GM10248 (cell line): Measurements from ENCODE around the gene RAD23B.

Experiments
- CTCF ChIA-PET: fragments of 300-600 bp; sonication (Branson Sonifier 250); formaldehyde crosslinking; extraction: SDS; loops from one replicate; lab custom pipeline; 2021; ENCODE audit warnings: antibody characterized with exemption; lab: Yijun Ruan, JAX
- POLR2A ChIA-PET: fragments of 350-650 bp; sonication (Branson Sonifier 250); formaldehyde crosslinking; extraction: SDS; loops from one replicate; lab custom pipeline; 2020; ENCODE audit warnings: antibody characterized with exemption; lab: Yijun Ruan, JAX
- DNase-seq: peaks from one replicate; pipeline ENCODE4 v3.0.0; 2012; ENCODE audit errors: extremely low spot score
- TF ChIP-seq, protein P1 (sequence below): IDR thresholded peaks from 2 replicates; pipeline ENCODE4 v1.5.1; 2012; ENCODE audit warnings: mild to moderate bottlenecking, low read depth; ENCODE audit errors: extremely low read depth, missing control alignments, control extremely low read depth

Gene RAD23B

DNA sequence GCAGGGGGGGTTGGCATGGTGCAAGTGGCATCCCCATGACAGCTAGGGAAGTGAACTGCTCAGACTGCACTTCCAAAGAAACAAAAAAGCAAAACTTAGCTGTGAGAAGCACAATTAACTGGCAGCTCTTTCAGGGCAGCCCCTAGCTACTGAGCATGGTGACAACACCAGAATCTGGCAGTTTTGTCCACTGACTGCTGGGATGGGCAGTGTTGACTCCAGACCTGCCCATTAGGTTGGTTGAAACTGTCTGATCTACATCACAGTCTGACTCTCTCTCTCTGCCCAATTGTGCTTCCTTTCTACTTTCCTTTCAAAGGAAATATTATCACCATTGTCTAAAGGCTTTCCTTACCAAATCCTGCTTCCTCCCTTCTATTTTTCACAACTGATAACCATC is 12.5 kb upstream of the RAD23B start:
- ChIA-PET CTCF (interaction anchor here (0.9 to 2.6 kb wide), 5 partner anchors 8 to 1429 kb away, joined by 3 to 18 read pairs (median 7); no protein-coding TSS in a partner anchor), POLR2A (no interaction called here)
- TF ChIP-seq, protein P1, sequence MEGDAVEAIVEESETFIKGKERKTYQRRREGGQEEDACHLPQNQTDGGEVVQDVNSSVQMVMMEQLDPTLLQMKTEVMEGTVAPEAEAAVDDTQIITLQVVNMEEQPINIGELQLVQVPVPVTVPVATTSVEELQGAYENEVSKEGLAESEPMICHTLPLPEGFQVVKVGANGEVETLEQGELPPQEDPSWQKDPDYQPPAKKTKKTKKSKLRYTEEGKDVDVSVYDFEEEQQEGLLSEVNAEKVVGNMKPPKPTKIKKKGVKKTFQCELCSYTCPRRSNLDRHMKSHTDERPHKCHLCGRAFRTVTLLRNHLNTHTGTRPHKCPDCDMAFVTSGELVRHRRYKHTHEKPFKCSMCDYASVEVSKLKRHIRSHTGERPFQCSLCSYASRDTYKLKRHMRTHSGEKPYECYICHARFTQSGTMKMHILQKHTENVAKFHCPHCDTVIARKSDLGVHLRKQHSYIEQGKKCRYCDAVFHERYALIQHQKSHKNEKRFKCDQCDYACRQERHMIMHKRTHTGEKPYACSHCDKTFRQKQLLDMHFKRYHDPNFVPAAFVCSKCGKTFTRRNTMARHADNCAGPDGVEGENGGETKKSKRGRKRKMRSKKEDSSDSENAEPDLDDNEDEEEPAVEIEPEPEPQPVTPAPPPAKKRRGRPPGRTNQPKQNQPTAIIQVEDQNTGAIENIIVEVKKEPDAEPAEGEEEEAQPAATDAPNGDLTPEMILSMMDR: no peak
- DNase-seq: no peak

DNA sequence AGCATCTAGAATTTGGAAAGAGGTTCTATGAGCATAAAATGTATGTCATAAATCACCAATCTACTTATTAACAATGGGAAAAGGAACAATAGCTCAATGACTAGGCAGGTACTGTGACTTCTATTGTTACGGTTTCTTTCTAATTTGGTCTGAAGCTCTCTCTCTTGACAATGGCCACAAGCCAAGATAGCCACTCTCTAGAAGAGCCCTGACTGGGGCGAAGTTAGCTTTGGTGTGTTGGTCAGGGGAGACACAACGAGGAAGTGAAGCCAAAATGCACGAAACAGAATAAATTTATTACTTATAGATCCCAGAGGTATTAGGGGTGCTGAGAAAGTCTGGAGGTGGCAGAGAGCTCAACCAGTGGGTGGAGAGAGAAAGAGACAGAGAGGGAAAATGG is 9.4 kb upstream of the RAD23B start:
- POLR2A ChIA-PET: no interaction called here
- no peak for DNase-seq
- TF ChIP-seq, protein P1: no peak
- CTCF ChIA-PET: interaction anchor here (0.8 to 1.7 kb wide), 7 partner anchors 9 to 68 kb away, joined by 3 to 9 read pairs (median 4); partner anchors contain the start of gene RAD23B

DNA sequence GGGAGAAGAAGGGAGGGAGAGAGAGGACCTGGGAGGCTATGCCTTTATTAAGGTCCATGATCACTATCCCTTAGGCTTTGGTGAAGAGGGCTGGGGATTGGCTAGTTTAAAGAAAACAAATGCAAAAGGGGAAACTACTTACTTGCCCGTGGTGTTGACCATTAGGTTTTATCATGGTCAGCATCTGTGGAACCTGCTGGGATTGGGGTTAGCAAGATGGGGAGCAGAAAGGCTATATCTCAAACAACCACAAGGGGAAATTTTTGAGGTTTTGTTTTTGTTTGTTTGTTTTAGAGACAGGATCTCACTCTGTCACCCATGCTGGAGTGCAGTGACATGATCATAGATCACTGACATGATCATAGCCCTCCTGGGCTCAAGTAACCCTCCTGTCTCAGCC is 9.0 kb upstream of the RAD23B start:
- ChIA-PET POLR2A (no interaction called here), CTCF (interaction anchor here (0.8 to 1.7 kb wide), 7 partner anchors 9 to 67 kb away, joined by 3 to 9 read pairs (median 4); partner anchors contain the start of gene RAD23B)
- no peak for DNase-seq
- TF ChIP-seq, protein P1: no peak

DNA sequence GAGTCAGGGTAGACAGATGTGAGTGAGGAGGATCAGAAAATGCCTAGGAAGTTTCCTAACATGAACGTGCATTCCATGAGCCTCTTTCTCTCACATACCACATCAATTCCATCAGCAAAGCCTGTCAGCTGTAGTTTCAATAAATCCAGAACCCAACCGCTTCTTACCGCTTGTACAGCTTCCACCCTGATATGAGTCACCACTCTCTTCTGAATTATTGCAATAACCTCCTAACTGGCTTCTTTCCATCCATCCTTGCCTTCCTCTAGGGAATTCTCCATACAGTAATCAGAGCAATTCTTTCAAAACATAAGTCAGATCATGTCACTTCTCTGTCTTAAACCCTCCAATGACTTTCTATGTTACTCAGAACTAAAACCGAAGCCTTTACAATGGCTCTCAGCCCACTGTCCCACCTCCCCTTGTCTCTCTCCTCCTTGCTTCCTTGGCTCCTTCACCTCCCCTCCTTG is 8.1 kb upstream of the RAD23B start:
- CTCF ChIA-PET: no interaction called here
- POLR2A ChIA-PET: no interaction called here
- DNase-seq: no peak
- TF ChIP-seq, protein P1: no peak

DNA sequence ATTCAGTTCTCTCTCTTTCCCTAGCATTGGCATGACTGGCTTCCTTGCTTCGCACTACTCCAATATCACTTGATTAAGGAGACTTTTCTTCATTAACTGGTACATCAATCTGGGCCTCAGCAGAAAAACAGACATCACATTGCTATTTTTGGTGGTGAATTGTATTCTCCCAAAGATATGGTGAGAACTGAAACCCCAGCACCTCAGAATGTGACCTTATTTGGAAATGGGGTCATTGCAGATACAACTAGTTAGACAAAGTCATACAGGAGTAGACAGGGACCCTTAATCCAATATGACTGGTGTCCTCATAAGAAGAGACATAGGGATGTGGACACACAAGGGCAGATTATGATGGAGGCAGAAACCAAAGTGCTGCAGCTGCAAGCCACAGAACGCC is 7.5 kb upstream of the RAD23B start:
- TF ChIP-seq, protein P1: no peak
- POLR2A ChIA-PET: no interaction called here
- CTCF ChIA-PET: no interaction called here
- no peak for DNase-seq

DNA sequence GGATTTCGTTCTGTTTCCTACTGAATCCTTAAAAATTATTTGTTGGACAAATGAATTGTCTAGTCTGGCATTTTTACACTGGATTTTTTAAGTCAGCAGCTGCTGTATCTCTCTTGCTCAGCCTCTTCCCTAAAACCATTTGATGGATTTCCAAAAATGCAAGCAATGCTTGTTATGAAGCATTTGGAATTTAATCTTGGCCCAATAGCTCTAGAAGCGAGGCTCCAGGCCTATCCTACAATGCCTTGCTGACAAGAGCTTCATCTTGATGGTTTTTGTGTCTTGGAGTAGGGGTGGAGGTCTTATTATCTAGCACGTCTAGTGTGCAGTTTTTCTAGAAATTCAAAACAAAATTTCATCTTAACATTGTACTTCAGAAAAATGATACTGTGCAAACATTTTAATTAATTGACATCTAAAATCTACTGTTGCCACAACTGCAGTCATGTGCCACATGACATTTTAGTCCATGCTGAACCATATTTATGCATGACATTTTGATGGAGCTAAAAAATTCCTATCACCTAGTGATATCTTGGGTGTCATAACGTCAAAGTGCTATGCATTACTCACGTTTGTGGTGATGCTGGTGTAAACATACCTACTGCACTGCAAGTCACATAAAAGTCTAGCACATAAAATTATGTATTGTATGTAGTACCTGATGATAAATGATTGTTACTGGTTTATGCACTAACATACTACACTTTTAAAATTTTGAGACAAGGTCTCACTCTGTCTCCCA is 5.9 kb upstream of the RAD23B start:
- TF ChIP-seq, protein P1: no peak
- DNase-seq: no peak
- ChIA-PET POLR2A (no interaction called here), CTCF (interaction anchor here (2.5 kb wide), 1 partner anchor 8 kb away, joined by 12 read pairs; no protein-coding TSS in a partner anchor)
